T-cell (primary cell): Measurements from ENCODE around the gene RHEX. TPM values are rescaled to one million over a fixed set of nuclear protein-coding genes. Genes with fewer than 3 reads are reported as not detected.
"Not testable (repeated sequence)": the region's sequence is repeated elsewhere in the genome, so short reads cannot be mapped to it uniquely, and the experiment has no call there.

Experiments
- ATAC-seq, 4 experiments: fragments of 200-7000 bp in 3 of 4; fragments of 150-1000 bp in 1 of 4; cut with Tn5 transposase; replicated peaks in 1 of 4; 1 replicate in 3 of 4; 2 replicates in 1 of 4; pipeline ENCODE4 v1.10.0; 2021; ENCODE audit warnings: moderate library complexity in 3 of 4, mild to moderate bottlenecking in 2 of 4, moderate number of reproducible peaks in 1 of 4
- CTCF ChIA-PET, 2 donors: fragments of 300-600 bp; sonication (Branson Sonifier 250); formaldehyde crosslinking; loops; one replicate each; lab custom pipeline; 2022; ENCODE audit warnings: antibody characterized with exemption in 2 of 2; lab: Charles Lee
- POLR2A ChIA-PET, 2 donors: fragments of 300-600 bp; sonication (Branson Sonifier 250); formaldehyde crosslinking; loops; one replicate each; lab custom pipeline; 2022; ENCODE audit warnings: antibody characterized with exemption in 2 of 2; lab: Charles Lee
- DNase-seq, 35 experiments: peaks; one replicate each; pipeline versions ENCODE4 v3.0.0 to v3.0.0-alpha.2; 2013 to 2023
- H3K27ac ChIP-seq: one replicate; pipeline ENCODE4 v1.5.1; 2013; ENCODE audit warnings: low read length
- H3K27me3 ChIP-seq, 2 experiments: replicated peaks in 1 of 2; 1 replicate in 1 of 2; 2 replicates in 1 of 2; pipeline versions ENCODE4 v1.6.1 to v1.7.0; 2013; ENCODE audit warnings: low read length in 1 of 2, mixed read lengths in 1 of 2; ENCODE audit not compliant: control insufficient read depth in 2 of 2, insufficient read depth in 2 of 2; ENCODE audit errors: extremely low read depth in 1 of 2
- H3K36me3 ChIP-seq, 2 donors: 1 replicate in 1 of 2; 2 replicates in 1 of 2; pipeline versions ENCODE4 v1.6.1 to v1.7.0; 2013; ENCODE audit warnings: low read length in 1 of 2; ENCODE audit not compliant: control insufficient read depth in 2 of 2, insufficient read depth in 1 of 2; ENCODE audit errors: extremely low read depth in 1 of 2
- H3K4me1 ChIP-seq, 2 experiments: 1 replicate in 1 of 2; 2 replicates in 1 of 2; pipeline versions ENCODE4 v1.6.1 to v1.7.0; 2013; ENCODE audit warnings: low read length in 2 of 2, mixed read lengths in 1 of 2; ENCODE audit not compliant: insufficient read depth in 2 of 2, control insufficient read depth in 1 of 2; ENCODE audit errors: extremely low read depth in 1 of 2
- H3K4me3 ChIP-seq, 2 donors: 1 replicate in 1 of 2; 2 replicates in 1 of 2; pipeline versions ENCODE4 v1.5.1 to v1.7.0; 2013; ENCODE audit warnings: mild to moderate bottlenecking in 2 of 2, low read length in 1 of 2, moderate library complexity in 1 of 2; ENCODE audit not compliant: control insufficient read depth in 1 of 2; ENCODE audit errors: extremely low read depth in 1 of 2
- H3K9me3 ChIP-seq: 2 replicates; pipeline ENCODE4 v1.7.0; 2013
- H3K27ac Mint-ChIP-seq, 2 donors: one replicate each; pipeline ENCODE4 v1.8.0; 2020 to 2021; ENCODE audit warnings: mild to moderate bottlenecking in 2 of 2, mixed read lengths in 2 of 2
- H3K27me3 Mint-ChIP-seq, 2 donors: one replicate each; pipeline ENCODE4 v1.8.0; 2021 to 2022; ENCODE audit warnings: mixed read lengths in 2 of 2
- H3K36me3 Mint-ChIP-seq: one replicate; pipeline ENCODE4 v1.8.0; 2021; ENCODE audit warnings: mixed read lengths
- H3K4me1 Mint-ChIP-seq, 3 donors: one replicate each; pipeline ENCODE4 v1.8.0; 2020 to 2022; ENCODE audit warnings: mixed read lengths in 3 of 3, mild to moderate bottlenecking in 1 of 3
- H3K4me3 Mint-ChIP-seq, 3 donors: one replicate each; pipeline ENCODE4 v1.8.0; 2020 to 2022; ENCODE audit warnings: mild to moderate bottlenecking in 3 of 3, mixed read lengths in 3 of 3, moderate library complexity in 3 of 3
- H3K9me3 Mint-ChIP-seq, 3 donors: one replicate each; pipeline ENCODE4 v1.8.0; 2020 to 2022; ENCODE audit warnings: mixed read lengths in 3 of 3
- WGBS: methylation state at CpG from one replicate; pipeline ENCODE4 v1.1.5; 2013; ENCODE audit warnings: missing lambda C conversion rate; ENCODE audit not compliant: insufficient coverage; 5-methylcytosine and 5-hydroxymethylcytosine counted together
- total RNA-seq, 35 experiments: library from RNA in 6 of 35; stranded (reverse) in 6 of 35; fragments of 120-200 nt in 1 of 35; gene quantifications; one replicate each; pipeline versions ENCODE4 v1.2.1 to v1.2.4 and lab custom pipeline; 2013 to 2026

Gene RHEX
- total RNA-seq, 5 donors from 2014 or later (not counting 1 experiment from before 2014, with no cell fraction given) = 0.28 to 1.6 (median 1.2) TPM; not detected in 1

- ATAC-seq, H3K27ac Mint-ChIP-seq, H3K36me3 ChIP-seq, CTCF ChIA-PET, H3K27me3 ChIP-seq, H3K27me3 Mint-ChIP-seq, H3K4me3 ChIP-seq, H3K9me3 ChIP-seq, H3K4me1 ChIP-seq, H3K27ac ChIP-seq, H3K9me3 Mint-ChIP-seq, H3K36me3 Mint-ChIP-seq, DNase-seq, H3K4me3 Mint-ChIP-seq: not testable (repeated sequence)
- WGBS = 100% methylated on average over 4 of the region's 8 CpGs
- POLR2A ChIA-PET = interaction anchor here in 1 of 2 donors (0.6 kb wide), 1 partner anchor 71 kb away, joined by 3 read pairs; no protein-coding TSS in a partner anchor
- H3K4me1 Mint-ChIP-seq = peaks cover 13 to 25% (median 13%) of the 10 kb centered on the region in 3 donors
These were observed 2.8 kb downstream of the RHEX start for GRCh38 chr1:206055639-206056323.

- POLR2A ChIA-PET, H3K36me3 ChIP-seq, ATAC-seq, DNase-seq, H3K27ac ChIP-seq, H3K4me1 ChIP-seq, H3K4me3 ChIP-seq, H3K27me3 Mint-ChIP-seq, H3K4me3 Mint-ChIP-seq, H3K4me1 Mint-ChIP-seq, H3K27ac Mint-ChIP-seq, H3K36me3 Mint-ChIP-seq, H3K27me3 ChIP-seq, CTCF ChIA-PET, H3K9me3 Mint-ChIP-seq, H3K9me3 ChIP-seq: not testable (repeated sequence)
- WGBS = 85% methylated on average over 2 of the region's 9 CpGs
These were observed 5.4 kb downstream of the RHEX start for GRCh38 chr1:206058289-206058926.

DNA sequence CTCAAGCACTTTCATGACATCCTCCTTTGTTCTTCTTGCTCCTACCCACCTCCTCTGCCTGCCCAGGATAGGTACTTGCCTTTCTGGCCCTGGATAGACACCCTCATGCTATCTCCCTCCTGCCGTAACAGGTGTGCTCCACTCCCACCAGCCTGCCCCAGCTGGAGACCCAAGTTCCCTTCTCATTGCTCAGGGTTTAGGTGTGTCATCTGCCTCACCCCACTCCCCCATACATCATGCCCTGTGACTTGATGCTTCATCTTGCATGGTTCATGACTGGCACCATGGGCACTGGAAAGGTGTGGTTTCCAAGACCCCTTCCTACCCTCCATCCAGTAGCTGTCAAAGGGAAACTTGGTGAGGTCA lies 5.9 kb downstream of the RHEX start:
- WGBS = 100% methylated on average over 1 of the region's 1 CpG
- H3K27ac ChIP-seq = no peak overlapping the region
- ChIA-PET CTCF (no interaction called here), POLR2A (no interaction called here)
- peaks cover 3% of the 10 kb centered on the region for H3K36me3 Mint-ChIP-seq
- H3K4me1 Mint-ChIP-seq = no peaks in the 10 kb centered on the region
- peaks cover 0 to 6% (median 0%) of the 10 kb centered on the region in 3 donors for H3K9me3 Mint-ChIP-seq
- no peak overlapping the region for H3K4me3 Mint-ChIP-seq
- no peak for ATAC-seq
- H3K27me3 ChIP-seq = no peaks in the 10 kb centered on the region
- DNase-seq = no peak
- no peaks in the 10 kb centered on the region for H3K27me3 Mint-ChIP-seq
- no peaks in the 10 kb centered on the region for H3K9me3 ChIP-seq
- no peaks in the 10 kb centered on the region for H3K4me1 ChIP-seq
- no peak overlapping the region for H3K27ac Mint-ChIP-seq
- no peak overlapping the region for H3K4me3 ChIP-seq
- H3K36me3 ChIP-seq = no peaks in the 10 kb centered on the region

- WGBS = 80% methylated on average over 1 of the region's 3 CpGs
- POLR2A ChIA-PET = no interaction called here
- no peaks in the 10 kb centered on the region for H3K36me3 ChIP-seq
- H3K4me1 ChIP-seq = no peaks in the 10 kb centered on the region
- no peak overlapping the region for H3K27ac ChIP-seq
- no peak for DNase-seq
- no peak for ATAC-seq
- no peaks in the 10 kb centered on the region for H3K27me3 ChIP-seq
- Mint-ChIP-seq H3K27ac (no peak overlapping the region), H3K27me3 (no peaks in the 10 kb centered on the region), H3K36me3 (peaks cover 3% of the 10 kb centered on the region), H3K4me3 (no peak overlapping the region), H3K9me3 (peaks cover 0 to 6% (median 0%) of the 10 kb centered on the region in 3 donors), H3K4me1 (no peaks in the 10 kb centered on the region)
- no peaks in the 10 kb centered on the region for H3K9me3 ChIP-seq
- no peak overlapping the region for H3K4me3 ChIP-seq
- CTCF ChIA-PET = interaction anchor here in 1 of 2 donors (0.5 kb wide), 1 partner anchor 468 kb away, joined by 3 read pairs; no protein-coding TSS in a partner anchor
These were observed 6.5 kb downstream of the RHEX start for GRCh38 chr1:206059355-206059915.

DNA sequence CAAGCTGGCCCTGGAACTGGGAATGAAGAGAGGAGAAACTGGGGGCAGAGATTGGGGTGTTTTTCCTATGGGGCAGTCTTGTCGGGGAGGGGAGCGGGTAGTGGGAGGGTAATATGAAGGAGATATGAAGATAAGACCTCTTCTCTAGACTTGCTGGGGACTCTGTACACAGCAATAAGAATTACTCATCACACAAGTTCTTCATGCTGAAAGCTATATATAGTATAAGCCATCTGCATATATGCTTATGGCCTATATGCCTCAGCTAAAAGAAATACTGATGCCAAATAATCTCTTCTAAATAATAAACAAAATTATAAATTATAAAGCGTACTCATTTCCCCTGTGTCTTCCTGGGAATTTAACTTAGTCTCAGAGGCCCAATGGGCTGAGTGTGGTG lies 7.9 kb downstream of the RHEX start:
- no peak overlapping the region for H3K27ac ChIP-seq
- no peak overlapping the region for H3K4me3 ChIP-seq
- Mint-ChIP-seq H3K27ac (no peak overlapping the region), H3K4me1 (no peaks in the 10 kb centered on the region), H3K36me3 (peaks cover 3% of the 10 kb centered on the region), H3K27me3 (no peaks in the 10 kb centered on the region), H3K4me3 (no peak overlapping the region), H3K9me3 (peaks cover 0 to 6% (median 0%) of the 10 kb centered on the region in 3 donors)
- no peaks in the 10 kb centered on the region for H3K36me3 ChIP-seq
- DNase-seq (no peak), ATAC-seq (no peak)
- ChIA-PET CTCF (no interaction called here), POLR2A (no interaction called here)
- H3K27me3 ChIP-seq = peaks cover 0 to 2% of the 10 kb centered on the region in 2 experiments
- H3K9me3 ChIP-seq = no peaks in the 10 kb centered on the region
- no CpG with 5 or more reads among the region's 3 CpGs for WGBS
- H3K4me1 ChIP-seq = no peaks in the 10 kb centered on the region

- Histone ChIP-seq H3K27ac (no peak overlapping the region), H3K27me3 (peaks cover 0 to 4% of the 10 kb centered on the region in 2 experiments), H3K4me1 (peaks cover 0 to 2% of the 10 kb centered on the region in 2 experiments), H3K36me3 (no peaks in the 10 kb centered on the region), H3K9me3 (no peaks in the 10 kb centered on the region), H3K4me3 (no peak overlapping the region)
- H3K4me1 Mint-ChIP-seq = peaks cover 3 to 12% (median 9%) of the 10 kb centered on the region in 3 donors
- H3K27me3 Mint-ChIP-seq = peaks cover 0 to 3% of the 10 kb centered on the region in 2 donors
- ATAC-seq (no peak), DNase-seq (no peak)
- WGBS = 88% methylated on average over 4 of the region's 6 CpGs
- H3K36me3 Mint-ChIP-seq = peaks cover 3% of the 10 kb centered on the region
- ChIA-PET CTCF (no interaction called here), POLR2A (no interaction called here)
- no peak overlapping the region for H3K27ac Mint-ChIP-seq
- peaks cover 0 to 6% (median 0%) of the 10 kb centered on the region in 3 donors for H3K9me3 Mint-ChIP-seq
- no peak overlapping the region for H3K4me3 Mint-ChIP-seq
These were observed 9.5 kb downstream of the RHEX start for GRCh38 chr1:206062464-206062863.
